Natural killer cell (primary cell): Measurements from ENCODE around the gene DDX4. TPM values are rescaled to one million over a fixed set of nuclear protein-coding genes. Genes with fewer than 3 reads are reported as not detected.

Experiments used
- ATAC-seq, 3 donors: fragments of 150-1000 bp in 2 of 3; fragments of 200-7000 bp in 1 of 3; cut with Tn5 transposase; 1 replicate in 1 of 3; 2 replicates in 2 of 3; pipeline ENCODE4 v1.10.0; 2021; ENCODE audit warnings: mild to moderate bottlenecking in 2 of 3, moderate library complexity in 2 of 3
- DNase-seq, 2 donors: peaks; one replicate each; pipeline versions ENCODE4 v3.0.0 to v3.0.0-alpha.2; 2013 to 2021; ENCODE audit warnings: mixed read lengths in 1 of 2
- H3K27ac ChIP-seq: one replicate; pipeline ENCODE4 v1.5.1; 2013; ENCODE audit warnings: mild to moderate bottlenecking, low read length
- H3K27me3 ChIP-seq: one replicate; pipeline ENCODE4 v1.6.1; 2013; ENCODE audit warnings: low read length; ENCODE audit not compliant: control insufficient read depth, insufficient read depth
- H3K36me3 ChIP-seq: one replicate; pipeline ENCODE4 v1.6.1; 2013; ENCODE audit warnings: low read length; ENCODE audit not compliant: control insufficient read depth, insufficient read depth
- H3K4me1 ChIP-seq: one replicate; pipeline ENCODE4 v1.6.1; 2013; ENCODE audit warnings: low read length; ENCODE audit not compliant: control insufficient read depth, insufficient read depth
- H3K4me3 ChIP-seq: one replicate; pipeline ENCODE4 v1.5.1; 2013; ENCODE audit warnings: low read length
- H3K9me3 ChIP-seq: one replicate; pipeline ENCODE4 v1.6.1; 2013; ENCODE audit warnings: low read length; ENCODE audit not compliant: control insufficient read depth, insufficient read depth
- H3K27ac Mint-ChIP-seq, 2 donors: one replicate each; pipeline ENCODE4 v1.8.0; 2022; ENCODE audit warnings: mild to moderate bottlenecking in 2 of 2, mixed read lengths in 2 of 2, moderate library complexity in 1 of 2
- H3K27me3 Mint-ChIP-seq, 2 donors: one replicate each; pipeline ENCODE4 v1.8.0; 2022; ENCODE audit warnings: low read depth in 2 of 2, mixed read lengths in 2 of 2
- H3K36me3 Mint-ChIP-seq: one replicate; pipeline ENCODE4 v1.8.0; 2022; ENCODE audit warnings: mixed read lengths
- H3K4me1 Mint-ChIP-seq, 2 donors: one replicate each; pipeline ENCODE4 v1.8.0; 2022; ENCODE audit warnings: mixed read lengths in 2 of 2
- H3K4me3 Mint-ChIP-seq: one replicate; pipeline ENCODE4 v1.8.0; 2022; ENCODE audit warnings: mild to moderate bottlenecking, moderate library complexity, mixed read lengths
- H3K9me3 Mint-ChIP-seq, 2 donors: one replicate each; pipeline ENCODE4 v1.8.0; 2022; ENCODE audit warnings: mixed read lengths in 2 of 2
- WGBS: methylation state at CpG from one replicate; pipeline ENCODE4 v1.1.7; 2013; ENCODE audit warnings: missing lambda C conversion rate; ENCODE audit not compliant: insufficient coverage; 5-methylcytosine and 5-hydroxymethylcytosine counted together
- intact Hi-C: fragments of 100-400 bp; cut with micrococcal nuclease; formaldehyde crosslinking; loops from one replicate; pipeline ENCODE4 v1.14.2; 2022
- total RNA-seq, 4 donors: library from RNA; stranded (reverse); fragments of 120-200 nt in 1 of 4; gene quantifications; one replicate each; pipeline versions ENCODE4 v1.2.3 to v1.2.4, GENCODE V29; 2013 to 2022
- TF ChIP-seq, protein P1 (sequence below): fragments of 200-600 bp; IDR thresholded peaks from one replicate; pipeline ENCODE4 v1.8.0; 2022; ENCODE audit warnings: antibody characterized with exemption

Gene DDX4
- total RNA-seq, 3 donors from 2014 or later (not counting 1 experiment from before 2014, with no cell fraction given) = not detected

DNA sequence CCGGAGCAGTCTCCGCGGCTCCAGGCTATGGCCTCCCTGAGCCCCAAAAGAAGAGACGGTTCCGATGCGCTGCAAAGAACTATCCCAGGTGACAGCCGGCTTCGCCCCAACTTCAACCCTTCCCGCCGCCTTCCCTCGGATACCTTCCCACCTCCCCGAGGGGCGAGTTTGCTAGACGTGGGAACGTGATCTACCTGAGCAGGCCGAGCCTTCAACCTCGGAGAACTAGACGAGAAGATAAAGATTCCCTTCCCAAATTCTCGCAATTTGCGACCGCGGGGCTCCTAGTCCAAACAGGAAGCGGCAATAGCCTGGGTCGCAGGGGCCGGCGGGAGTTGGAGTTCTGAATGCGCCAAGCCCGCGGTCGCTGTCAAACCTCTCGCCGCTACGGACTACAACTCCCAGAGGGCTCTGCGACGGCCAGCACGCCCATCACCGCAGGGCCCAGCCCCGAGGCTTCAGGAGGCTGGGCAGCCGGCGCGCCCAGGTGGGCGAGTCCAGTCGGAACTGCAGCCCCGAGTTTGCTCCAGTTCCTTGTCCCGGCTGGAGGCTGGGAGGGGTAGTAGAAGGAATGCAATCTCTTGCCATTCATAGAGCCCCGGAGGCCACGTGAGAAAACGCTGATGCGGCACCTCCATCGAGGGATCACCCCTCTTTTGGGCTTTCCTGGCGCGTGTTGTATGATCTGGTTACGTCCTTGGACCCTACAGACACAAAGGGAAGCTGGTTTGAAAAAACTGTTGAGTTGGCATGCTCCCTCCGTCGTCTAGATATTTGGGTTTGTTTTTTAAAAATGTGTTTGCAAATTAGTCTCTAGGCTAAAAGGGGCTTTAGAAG lies 25.6 kb upstream of the DDX4 start, which contains the start of gene SLC38A9:
TSS of gene SLC38A9 (minus strand) at position 302 of the 837 bp plus-strand sequence. CDS start 14,366 bp downstream, outside the sequence.
- no peaks in the 10 kb centered on the region for H3K27me3 ChIP-seq
- Mint-ChIP-seq H3K4me3 (peak within 1 kb of the TSS; percentile 98), H3K36me3 (no peaks in the 10 kb centered on the region), H3K4me1 (peaks cover 11 to 17% of the 10 kb centered on the region in 2 donors), H3K9me3 (no peaks in the 10 kb centered on the region), H3K27me3 (peaks cover 4 to 20% of the 10 kb centered on the region in 2 donors), H3K27ac (peak within 1 kb of the TSS; percentile 87 to 97)
- peak; percentile 100 for ATAC-seq
- intact Hi-C loops = no loop called here
- DNase-seq = peak; percentile 90 to 94
- TF ChIP-seq, protein P1, sequence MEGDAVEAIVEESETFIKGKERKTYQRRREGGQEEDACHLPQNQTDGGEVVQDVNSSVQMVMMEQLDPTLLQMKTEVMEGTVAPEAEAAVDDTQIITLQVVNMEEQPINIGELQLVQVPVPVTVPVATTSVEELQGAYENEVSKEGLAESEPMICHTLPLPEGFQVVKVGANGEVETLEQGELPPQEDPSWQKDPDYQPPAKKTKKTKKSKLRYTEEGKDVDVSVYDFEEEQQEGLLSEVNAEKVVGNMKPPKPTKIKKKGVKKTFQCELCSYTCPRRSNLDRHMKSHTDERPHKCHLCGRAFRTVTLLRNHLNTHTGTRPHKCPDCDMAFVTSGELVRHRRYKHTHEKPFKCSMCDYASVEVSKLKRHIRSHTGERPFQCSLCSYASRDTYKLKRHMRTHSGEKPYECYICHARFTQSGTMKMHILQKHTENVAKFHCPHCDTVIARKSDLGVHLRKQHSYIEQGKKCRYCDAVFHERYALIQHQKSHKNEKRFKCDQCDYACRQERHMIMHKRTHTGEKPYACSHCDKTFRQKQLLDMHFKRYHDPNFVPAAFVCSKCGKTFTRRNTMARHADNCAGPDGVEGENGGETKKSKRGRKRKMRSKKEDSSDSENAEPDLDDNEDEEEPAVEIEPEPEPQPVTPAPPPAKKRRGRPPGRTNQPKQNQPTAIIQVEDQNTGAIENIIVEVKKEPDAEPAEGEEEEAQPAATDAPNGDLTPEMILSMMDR = no peak
- H3K9me3 ChIP-seq = no peaks in the 10 kb centered on the region
- H3K4me3 ChIP-seq = peak within 1 kb of the TSS; percentile 96
- H3K4me1 ChIP-seq = peaks cover 14% of the 10 kb centered on the region
- peaks cover 4% of the 10 kb centered on the region for H3K36me3 ChIP-seq
- under 1% methylated on average over 53 of the region's 55 CpGs for WGBS
- H3K27ac ChIP-seq = peak within 1 kb of the TSS; percentile 51

DNA sequence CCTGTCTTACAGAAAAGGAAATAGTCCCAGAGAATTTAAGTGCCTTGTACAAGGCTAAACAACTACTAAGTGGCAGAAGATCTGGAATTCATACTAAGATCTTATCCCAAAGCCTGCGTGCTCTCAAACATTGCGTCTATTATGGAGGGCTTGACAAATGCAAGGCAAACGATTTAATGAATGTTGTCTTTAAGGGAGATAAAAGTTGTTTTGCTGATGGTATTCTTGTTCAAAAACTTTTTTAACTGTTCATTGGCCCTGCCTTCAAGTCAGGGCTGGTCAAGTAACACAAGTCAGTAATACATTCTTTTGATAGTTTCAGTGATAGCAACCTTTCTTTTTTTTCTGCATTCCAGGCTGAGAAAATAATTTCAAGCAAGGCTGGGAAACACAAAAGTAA lies 24.0 kb upstream of the DDX4 start:
- no peak overlapping the region for H3K4me3 Mint-ChIP-seq

DNA sequence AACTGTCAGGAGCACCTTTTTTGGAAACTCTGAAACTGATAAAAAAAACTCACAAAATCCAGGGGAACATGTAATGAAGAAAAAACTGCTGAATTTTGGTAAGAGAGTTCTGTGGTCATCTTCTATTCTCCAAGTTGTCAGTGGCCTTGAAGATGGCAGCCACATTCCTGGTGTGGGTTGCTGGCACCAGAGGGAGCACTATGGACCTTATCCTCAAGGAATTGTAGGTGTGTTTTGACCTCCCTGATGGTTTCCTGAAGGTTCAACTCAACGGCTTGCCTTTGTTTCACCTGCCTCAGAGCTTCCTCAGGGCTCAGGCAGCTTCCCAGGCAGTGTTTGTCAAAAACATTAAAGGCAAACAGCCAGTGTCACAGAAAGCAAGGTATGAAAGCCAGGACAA lies 23.5 kb upstream of the DDX4 start:
- Mint-ChIP-seq H3K27me3 (peaks cover 4 to 20% of the 10 kb centered on the region in 2 donors), H3K4me3 (no peak overlapping the region), H3K36me3 (no peaks in the 10 kb centered on the region), H3K9me3 (no peaks in the 10 kb centered on the region), H3K4me1 (peaks cover 11 to 17% of the 10 kb centered on the region in 2 donors), H3K27ac (no peak overlapping the region)
- ATAC-seq (no peak), DNase-seq (no peak)
- Histone ChIP-seq H3K4me3 (no peak overlapping the region), H3K36me3 (no peaks in the 10 kb centered on the region), H3K4me1 (peaks cover 14% of the 10 kb centered on the region), H3K9me3 (no peaks in the 10 kb centered on the region), H3K27me3 (no peaks in the 10 kb centered on the region), H3K27ac (no peak overlapping the region)
- WGBS = 86% methylated on average over 1 of the region's 1 CpG
- intact Hi-C loops = no loop called here
- TF ChIP-seq, protein P1 = no peak

More for the DNA sequence above, 24.0 kb upstream of the DDX4 start:
- no peak overlapping the region for H3K4me3 ChIP-seq
- no peaks in the 10 kb centered on the region for H3K27me3 ChIP-seq
- TF ChIP-seq, protein P1 = no peak
- WGBS = 100% methylated on average over 3 of the region's 3 CpGs
- Mint-ChIP-seq H3K36me3 (no peaks in the 10 kb centered on the region), H3K27me3 (peaks cover 4 to 20% of the 10 kb centered on the region in 2 donors), H3K9me3 (no peaks in the 10 kb centered on the region), H3K4me1 (peaks cover 11 to 17% of the 10 kb centered on the region in 2 donors), H3K27ac (no peak overlapping the region)
- H3K36me3 ChIP-seq = no peaks in the 10 kb centered on the region
- DNase-seq (no peak), ATAC-seq (no peak)
- H3K27ac ChIP-seq = no peak overlapping the region
- H3K9me3 ChIP-seq = no peaks in the 10 kb centered on the region
- intact Hi-C loops = no loop called here
- H3K4me1 ChIP-seq = peaks cover 14% of the 10 kb centered on the region
